Neural crest cell (in vitro differentiated cells): ENCODE measurements around the gene DERA. TPM values are rescaled to one million over a fixed set of nuclear protein-coding genes. Genes with fewer than 3 reads are reported as not detected.

Source experiments
- DNase-seq: peaks from one replicate; pipeline ENCODE4 v3.0.0; 2021; ENCODE audit warnings: low read depth, mixed read lengths, low spot score
- H3K27ac Mint-ChIP-seq: one replicate; pipeline ENCODE4 v1.8.0; 2021; ENCODE audit warnings: mild to moderate bottlenecking, mixed read lengths; ENCODE audit not compliant: unreplicated experiment
- H3K27me3 Mint-ChIP-seq: 2 replicates; pipeline ENCODE4 v1.8.0; 2021; ENCODE audit warnings: low read depth, mild to moderate bottlenecking, mixed read lengths
- H3K36me3 Mint-ChIP-seq: 2 replicates; pipeline ENCODE4 v1.8.0; 2021; ENCODE audit warnings: low read depth, mild to moderate bottlenecking, mixed read lengths
- H3K4me1 Mint-ChIP-seq: 2 replicates; pipeline ENCODE4 v1.8.0; 2021; ENCODE audit warnings: mixed read lengths
- H3K4me3 Mint-ChIP-seq: one replicate; pipeline ENCODE4 v1.8.0; 2021; ENCODE audit warnings: mild to moderate bottlenecking, mixed read lengths
- H3K9me3 Mint-ChIP-seq: 2 replicates; pipeline ENCODE4 v1.8.0; 2021; ENCODE audit warnings: mixed read lengths
- CTCF ChIP-seq: fragments of 200-600 bp; sonication (generic); conservative IDR thresholded peaks from 2 replicates; pipeline ENCODE4 v1.5.0; 2021; ENCODE audit warnings: antibody characterized with exemption, mild to moderate bottlenecking
- total RNA-seq: library from RNA; stranded (reverse); gene quantifications from 2 replicates; pipeline ENCODE4 v1.2.1, GENCODE V29; 2021

DERA gene
- total RNA-seq, 1 donor from 2014 or later = 34.1 TPM

- TF ChIP-seq CTCF = peak; percentile 7
- no peaks in the 10 kb centered on the region for H3K4me1 Mint-ChIP-seq
- no peak overlapping the region for H3K27ac Mint-ChIP-seq
- H3K36me3 Mint-ChIP-seq = peaks cover 8% of the 10 kb centered on the region
- H3K27me3 Mint-ChIP-seq = no peaks in the 10 kb centered on the region
- no peaks in the 10 kb centered on the region for H3K9me3 Mint-ChIP-seq
- no peak for DNase-seq
- no peak overlapping the region for H3K4me3 Mint-ChIP-seq
Observed at GRCh38 chr12:15893260-15893659, 17.9 kb upstream of the DERA start.

- Mint-ChIP-seq H3K4me1 (no peaks in the 10 kb centered on the region), H3K27me3 (no peaks in the 10 kb centered on the region), H3K9me3 (no peaks in the 10 kb centered on the region)
Observed at GRCh38 chr12:15896867-15897266, 14.3 kb upstream of the DERA start.

GRCh38 chr12:15897433-15897832 is 13.7 kb upstream of the DERA start:
- Mint-ChIP-seq H3K4me1 (no peaks in the 10 kb centered on the region), H3K36me3 (peaks cover 12% of the 10 kb centered on the region), H3K27ac (no peak overlapping the region), H3K4me3 (no peak overlapping the region), H3K27me3 (no peaks in the 10 kb centered on the region), H3K9me3 (no peaks in the 10 kb centered on the region)
- no peak for DNase-seq
- no peak for TF ChIP-seq CTCF

More at GRCh38 chr12:15896867-15897266, 14.3 kb upstream of the DERA start:
- Mint-ChIP-seq H3K4me3 (no peak overlapping the region), H3K27ac (no peak overlapping the region), H3K36me3 (peaks cover 8% of the 10 kb centered on the region)
- no peak for DNase-seq
- no peak for TF ChIP-seq CTCF

- Mint-ChIP-seq H3K9me3 (no peaks in the 10 kb centered on the region), H3K4me3 (no peak overlapping the region), H3K36me3 (peaks cover 14% of the 10 kb centered on the region), H3K27ac (no peak overlapping the region), H3K4me1 (no peaks in the 10 kb centered on the region), H3K27me3 (no peaks in the 10 kb centered on the region)
- no peak for DNase-seq
- peak; percentile 96 for TF ChIP-seq CTCF
Observed at GRCh38 chr12:15899282-15899870, 11.8 kb upstream of the DERA start.

- Mint-ChIP-seq H3K4me3 (no peak overlapping the region), H3K27me3 (no peaks in the 10 kb centered on the region), H3K36me3 (peaks cover 19% of the 10 kb centered on the region), H3K9me3 (no peaks in the 10 kb centered on the region), H3K27ac (no peak overlapping the region), H3K4me1 (no peaks in the 10 kb centered on the region)
- no peak for DNase-seq
- no peak for TF ChIP-seq CTCF
Observed at GRCh38 chr12:15904378-15904920, 6.7 kb upstream of the DERA start.
